NCI-H1930 (cell line): ENCODE data around the gene RGR.

Experiments
- DNase-seq, 2 experiments: peaks; one replicate each; lab custom pipeline; 2025; lab: John Stamatoyannopoulos, UW

RGR gene

GRCh38 chr10:84296091-84296981 is 51.5 kb downstream of the RGR start:
- no peak for DNase-seq

GRCh38 chr10:84298057-84298456 is 53.2 kb downstream of the RGR start:
- no peak for DNase-seq

- no peak for DNase-seq
Measured at GRCh38 chr10:84302223-84302622, 57.4 kb downstream of the RGR start.

- no peak for DNase-seq
Measured at GRCh38 chr10:84306751-84307384, 62.0 kb downstream of the RGR start.

GRCh38 chr10:84308021-84308420 is 63.2 kb downstream of the RGR start:
- DNase-seq, result no peak

GRCh38 chr10:84308481-84309304 is 63.8 kb downstream of the RGR start:
- no peak for DNase-seq
